ENCODE data around the gene OOSP2.
"Not testable (repeated sequence)": the region's sequence is repeated elsewhere in the genome, so short reads cannot be mapped to it uniquely, and the experiment has no call there.

Gene OOSP2, protein sequence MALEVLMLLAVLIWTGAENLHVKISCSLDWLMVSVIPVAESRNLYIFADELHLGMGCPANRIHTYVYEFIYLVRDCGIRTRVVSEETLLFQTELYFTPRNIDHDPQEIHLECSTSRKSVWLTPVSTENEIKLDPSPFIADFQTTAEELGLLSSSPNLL

GRCh38 chr11:60040109-60040508, at the start of gene OOSP2:
OOSP2 (plus strand) TSS chr11:60040409; CDS start chr11:60040460, 51 bp downstream.
- Mint-ChIP-seq H3K27ac (no peak within 1 kb of the TSS), H3K4me1 (ENCODE audit: low read depth) (no peaks in the 10 kb centered on the region), H3K4me3 (no peak within 1 kb of the TSS), H3K27me3 (no peaks in the 10 kb centered on the region), H3K36me3 (ENCODE audit: low read depth) (no peaks in the 10 kb centered on the region), H3K9me3 (no peaks in the 10 kb centered on the region)
- intact Hi-C loops (cut with micrococcal nuclease), result no loop called here

- intact Hi-C loops (cut with micrococcal nuclease), result no loop called here
- Mint-ChIP-seq H3K9me3 (peaks cover 58% of the 10 kb centered on the region), H3K27ac (no peak overlapping the region), H3K4me3 (no peak overlapping the region), H3K36me3 (ENCODE audit: low read depth) (no peaks in the 10 kb centered on the region), H3K4me1 (ENCODE audit: low read depth) (no peaks in the 10 kb centered on the region), H3K27me3 (no peaks in the 10 kb centered on the region)
Measured at GRCh38 chr11:59990421-59990820, 49.8 kb upstream of the OOSP2 start.

DNA sequence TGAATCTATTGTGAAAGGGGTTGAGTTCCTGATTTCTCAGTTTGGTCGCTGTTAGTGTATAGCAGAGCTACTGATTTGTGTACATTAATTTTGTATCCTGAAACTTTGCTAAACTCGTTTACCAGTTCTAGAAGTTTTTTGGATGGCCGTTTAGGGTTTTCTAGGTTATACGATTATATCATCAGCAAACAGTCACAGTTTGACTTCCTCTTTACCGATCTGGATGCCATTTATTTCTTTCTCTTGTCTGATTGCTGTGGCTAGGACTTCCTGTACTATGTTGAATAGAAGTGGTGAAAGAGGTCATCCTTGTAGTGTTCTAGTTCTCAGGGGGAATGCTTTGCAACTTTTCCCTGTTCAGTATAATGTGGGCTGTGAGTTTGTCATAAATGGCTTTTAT, 47.8 kb upstream of the OOSP2 start:
- H3K27me3 Mint-ChIP-seq, result no peaks in the 10 kb centered on the region
- H3K4me1 Mint-ChIP-seq (ENCODE audit: low read depth), result no peaks in the 10 kb centered on the region
- H3K4me3 Mint-ChIP-seq, result no peak overlapping the region
- H3K36me3 Mint-ChIP-seq (ENCODE audit: low read depth), result no peaks in the 10 kb centered on the region
- no peak overlapping the region for H3K27ac Mint-ChIP-seq
- peaks cover 58% of the 10 kb centered on the region for H3K9me3 Mint-ChIP-seq
- intact Hi-C loops (cut with micrococcal nuclease), result no loop called here

GRCh38 chr11:59997800-59998199, 42.4 kb upstream of the OOSP2 start:
- H3K27ac Mint-ChIP-seq, result no peak overlapping the region
- H3K4me3 Mint-ChIP-seq, result no peak overlapping the region
- peaks cover 51% of the 10 kb centered on the region for H3K9me3 Mint-ChIP-seq
- H3K4me1 Mint-ChIP-seq (ENCODE audit: low read depth), result no peaks in the 10 kb centered on the region
- intact Hi-C loops (cut with micrococcal nuclease), result no loop called here
- peaks cover 5% of the 10 kb centered on the region for H3K36me3 Mint-ChIP-seq (ENCODE audit: low read depth)
- no peaks in the 10 kb centered on the region for H3K27me3 Mint-ChIP-seq

DNA sequence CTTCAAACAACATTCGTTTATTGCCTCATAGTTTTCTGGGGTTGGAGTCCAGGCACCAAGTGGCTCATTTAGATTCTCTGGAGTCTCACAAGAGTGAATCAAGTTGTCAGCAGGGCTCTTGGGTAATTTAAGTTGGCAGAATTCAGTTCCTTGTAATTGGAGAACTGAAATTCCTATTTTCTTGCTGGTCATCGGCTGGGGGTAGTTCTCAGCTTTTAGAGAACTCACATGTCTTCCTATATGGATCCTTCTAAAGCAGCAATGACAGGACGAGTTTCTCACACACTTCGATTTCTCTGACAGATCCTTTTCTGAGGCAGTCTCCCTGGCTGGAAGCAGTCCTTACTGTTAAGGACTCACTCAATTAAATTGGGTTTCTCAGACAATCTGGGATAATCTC, 40.5 kb upstream of the OOSP2 start:
- H3K36me3 Mint-ChIP-seq (ENCODE audit: low read depth), result peaks cover 5% of the 10 kb centered on the region
- no peak overlapping the region for H3K27ac Mint-ChIP-seq
- peaks cover 42% of the 10 kb centered on the region for H3K9me3 Mint-ChIP-seq
- H3K4me1 Mint-ChIP-seq (ENCODE audit: low read depth), result no peaks in the 10 kb centered on the region
- H3K27me3 Mint-ChIP-seq, result no peaks in the 10 kb centered on the region
- no peak overlapping the region for H3K4me3 Mint-ChIP-seq
- intact Hi-C loops (cut with micrococcal nuclease), result no loop called here

DNA sequence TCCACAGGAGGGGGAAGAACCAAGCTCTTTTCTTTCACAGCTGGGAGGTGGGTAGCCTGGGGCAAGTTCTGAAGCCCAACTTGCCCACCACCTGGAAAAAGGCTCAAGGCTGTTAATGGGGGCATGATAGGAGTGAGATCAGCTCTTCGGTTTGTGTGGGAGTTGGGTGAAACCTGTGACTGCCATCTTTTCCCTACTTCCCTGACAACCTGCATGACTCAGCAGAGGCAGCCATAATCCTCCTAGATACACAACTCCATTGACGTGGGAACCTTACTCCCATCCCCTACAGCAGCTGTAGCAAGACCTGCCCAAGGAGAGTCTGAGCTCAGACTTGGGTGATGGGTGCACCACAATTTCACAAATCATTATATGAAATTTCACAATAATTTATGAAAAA, 36.5 kb upstream of the OOSP2 start:
- Mint-ChIP-seq H3K36me3 (ENCODE audit: low read depth) (peaks cover 5% of the 10 kb centered on the region), H3K4me3 (no peak overlapping the region), H3K9me3 (peaks cover 40% of the 10 kb centered on the region), H3K4me1 (ENCODE audit: low read depth) (no peaks in the 10 kb centered on the region), H3K27me3 (no peaks in the 10 kb centered on the region), H3K27ac (no peak overlapping the region)
- intact Hi-C loops (cut with micrococcal nuclease), result no loop called here

DNA sequence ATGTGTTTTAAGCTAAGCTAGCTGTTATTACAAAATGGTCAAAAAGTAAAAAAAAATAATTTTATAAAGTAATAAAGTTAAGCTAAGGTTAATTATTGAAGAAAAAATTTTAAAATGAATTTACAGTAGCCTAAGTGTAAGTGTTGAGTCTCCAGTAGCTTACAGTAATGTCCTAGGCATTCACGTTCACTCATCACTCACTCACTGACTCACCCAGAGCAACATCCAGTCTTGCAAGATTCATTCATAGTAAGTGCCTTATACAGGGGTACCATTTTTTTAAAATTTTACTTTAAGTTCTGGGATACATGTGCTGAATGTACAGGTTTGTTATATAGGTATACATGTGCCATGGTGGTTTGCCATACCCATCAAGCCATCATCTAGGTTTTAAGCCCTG, 34.8 kb upstream of the OOSP2 start:
- Mint-ChIP-seq H3K36me3 (ENCODE audit: low read depth) (no peaks in the 10 kb centered on the region), H3K27me3 (no peaks in the 10 kb centered on the region), H3K9me3 (peaks cover 32% of the 10 kb centered on the region), H3K4me1 (ENCODE audit: low read depth) (no peaks in the 10 kb centered on the region), H3K27ac (no peak overlapping the region), H3K4me3 (no peak overlapping the region)
- intact Hi-C loops (cut with micrococcal nuclease), result no loop called here

GRCh38 chr11:60016881-60017280, 23.3 kb upstream of the OOSP2 start, which contains the start of gene OOSP4B:
OOSP4B (plus strand) TSS chr11:60017181.
- intact Hi-C loops (cut with micrococcal nuclease), result no loop called here
- H3K9me3 Mint-ChIP-seq, result no peaks in the 10 kb centered on the region
- H3K4me3 Mint-ChIP-seq, result no peak within 1 kb of the TSS
- H3K36me3 Mint-ChIP-seq (ENCODE audit: low read depth), result no peaks in the 10 kb centered on the region
- H3K4me1 Mint-ChIP-seq (ENCODE audit: low read depth), result no peaks in the 10 kb centered on the region
- H3K27ac Mint-ChIP-seq, result no peak within 1 kb of the TSS
- H3K27me3 Mint-ChIP-seq, result no peaks in the 10 kb centered on the region

DNA sequence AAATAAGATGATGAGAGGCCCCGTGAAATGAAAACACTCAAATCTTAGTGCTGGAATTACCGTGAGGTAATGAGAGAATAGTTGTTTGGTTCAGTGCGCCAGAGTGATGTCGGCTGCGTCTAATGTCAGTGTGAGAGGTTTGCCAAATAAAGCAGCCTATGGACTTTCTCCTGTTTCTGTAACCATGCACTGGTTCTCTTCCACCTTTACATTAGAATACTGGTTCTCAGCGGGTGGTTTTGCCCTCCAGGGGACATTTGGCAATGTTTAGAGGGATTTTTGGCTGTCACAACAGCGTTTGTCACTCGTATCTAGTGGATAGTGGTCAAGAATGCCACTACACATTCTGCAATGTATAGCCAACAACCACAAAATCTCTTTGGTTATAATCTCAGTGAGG, 22.2 kb upstream of the OOSP2 start:
- H3K27me3 Mint-ChIP-seq, result no peaks in the 10 kb centered on the region
- no peak overlapping the region for H3K27ac Mint-ChIP-seq
- H3K9me3 Mint-ChIP-seq, result no peaks in the 10 kb centered on the region
- no peaks in the 10 kb centered on the region for H3K36me3 Mint-ChIP-seq (ENCODE audit: low read depth)
- intact Hi-C loops (cut with micrococcal nuclease), result no loop called here
- no peak overlapping the region for H3K4me3 Mint-ChIP-seq
- no peaks in the 10 kb centered on the region for H3K4me1 Mint-ChIP-seq (ENCODE audit: low read depth)

GRCh38 chr11:60020376-60020775, 19.8 kb upstream of the OOSP2 start:
- H3K36me3 Mint-ChIP-seq (ENCODE audit: low read depth); H3K4me3 Mint-ChIP-seq; H3K9me3 Mint-ChIP-seq; intact Hi-C loops (cut with micrococcal nuclease); H3K4me1 Mint-ChIP-seq (ENCODE audit: low read depth); H3K27ac Mint-ChIP-seq; H3K27me3 Mint-ChIP-seq: not testable (repeated sequence)

DNA sequence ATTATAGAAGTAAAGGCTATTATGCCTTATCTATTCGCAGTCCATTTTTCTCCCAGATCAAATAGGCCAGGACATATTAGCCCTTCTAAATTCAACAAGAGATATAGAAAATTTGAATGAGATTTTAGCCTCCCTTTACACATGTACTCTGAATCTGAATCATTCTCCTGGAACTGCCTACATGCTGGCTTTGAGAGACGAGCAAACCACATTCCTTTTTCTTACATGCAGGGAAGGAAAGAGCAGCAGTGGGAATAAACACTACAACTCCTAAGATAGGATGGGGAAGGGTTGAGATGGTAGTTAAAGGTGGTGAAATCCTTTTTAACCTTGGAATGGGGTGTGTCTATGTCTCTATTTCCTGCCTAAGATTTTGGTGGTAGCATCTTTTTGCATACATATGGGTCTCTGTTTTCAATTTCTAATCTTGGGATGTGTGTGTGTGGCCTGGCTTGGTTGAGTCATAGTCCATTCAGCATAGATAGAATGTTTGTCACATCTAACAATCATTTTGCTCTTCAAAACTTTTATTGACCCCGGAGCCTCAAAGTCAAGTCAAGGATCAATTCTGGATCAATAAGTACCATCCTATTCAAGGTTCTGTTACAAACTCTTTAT, 11.1 kb upstream of the OOSP2 start:
- intact Hi-C loops (cut with micrococcal nuclease), result no loop called here
- H3K36me3 Mint-ChIP-seq (ENCODE audit: low read depth), result no peaks in the 10 kb centered on the region
- H3K27me3 Mint-ChIP-seq, result no peaks in the 10 kb centered on the region
- no peaks in the 10 kb centered on the region for H3K4me1 Mint-ChIP-seq (ENCODE audit: low read depth)
- no peak overlapping the region for H3K4me3 Mint-ChIP-seq
- no peak overlapping the region for H3K27ac Mint-ChIP-seq
- H3K9me3 Mint-ChIP-seq, result no peaks in the 10 kb centered on the region

DNA sequence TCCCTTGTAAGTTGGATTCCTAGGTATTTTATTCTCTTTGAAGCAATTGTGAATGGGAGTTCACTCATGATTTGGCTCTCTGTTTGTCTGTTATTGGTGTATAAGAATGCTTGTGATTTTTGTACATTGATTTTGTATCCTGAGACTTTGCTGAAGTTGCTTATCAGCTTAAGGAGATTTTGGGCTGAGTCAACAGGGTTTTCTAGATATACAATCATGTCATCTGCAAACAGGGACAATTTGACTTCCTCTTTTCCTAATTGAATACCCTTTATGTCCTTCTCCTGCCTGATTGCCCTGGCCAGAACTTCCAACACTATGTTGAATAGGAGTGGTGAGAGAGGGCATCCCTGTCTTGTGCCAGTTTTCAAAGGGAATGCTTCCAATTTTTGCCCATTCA, 10.2 kb downstream of the OOSP2 start:
- H3K9me3 Mint-ChIP-seq; intact Hi-C loops (cut with micrococcal nuclease); H3K4me1 Mint-ChIP-seq (ENCODE audit: low read depth); H3K27ac Mint-ChIP-seq; H3K27me3 Mint-ChIP-seq; H3K36me3 Mint-ChIP-seq (ENCODE audit: low read depth); H3K4me3 Mint-ChIP-seq: not testable (repeated sequence)

DNA sequence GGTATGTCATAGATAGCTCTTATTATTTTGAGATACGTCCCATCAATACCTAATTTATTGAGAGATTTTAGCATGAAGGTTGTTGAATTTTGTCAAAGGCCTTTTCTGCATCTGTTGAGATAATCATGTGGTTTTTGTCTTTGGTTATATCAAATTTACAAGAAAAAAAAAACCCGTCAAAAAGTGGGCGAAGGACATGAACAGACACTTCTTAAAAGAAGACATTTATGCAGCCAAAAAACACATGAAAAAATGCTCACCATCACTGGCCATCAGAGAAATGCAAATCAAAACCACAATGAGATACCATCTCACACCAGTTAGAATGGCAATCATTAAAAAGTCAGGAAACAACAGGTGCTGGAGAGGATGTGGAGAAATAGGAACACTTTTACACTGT, 10.6 kb downstream of the OOSP2 start:
- intact Hi-C loops (cut with micrococcal nuclease); H3K36me3 Mint-ChIP-seq (ENCODE audit: low read depth); H3K9me3 Mint-ChIP-seq; H3K27ac Mint-ChIP-seq; H3K4me3 Mint-ChIP-seq; H3K27me3 Mint-ChIP-seq: not testable (repeated sequence)
- peaks cover 12% of the 10 kb centered on the region for H3K4me1 Mint-ChIP-seq (ENCODE audit: low read depth)

- intact Hi-C loops (cut with micrococcal nuclease), result no loop called here
- H3K27ac Mint-ChIP-seq, result no peak within 1 kb of the TSS
- no peaks in the 10 kb centered on the region for H3K36me3 Mint-ChIP-seq (ENCODE audit: low read depth)
- H3K4me3 Mint-ChIP-seq, result no peak within 1 kb of the TSS
- no peaks in the 10 kb centered on the region for H3K27me3 Mint-ChIP-seq
- no peaks in the 10 kb centered on the region for H3K9me3 Mint-ChIP-seq
- H3K4me1 Mint-ChIP-seq (ENCODE audit: low read depth), result peaks cover 48% of the 10 kb centered on the region
Measured at GRCh38 chr11:60056349-60056969, 16.2 kb downstream of the OOSP2 start, which contains the start of gene MS4A3. MS4A3 (plus strand) TSS chr11:60056665; CDS start chr11:60061161, 4,496 bp downstream.

DNA sequence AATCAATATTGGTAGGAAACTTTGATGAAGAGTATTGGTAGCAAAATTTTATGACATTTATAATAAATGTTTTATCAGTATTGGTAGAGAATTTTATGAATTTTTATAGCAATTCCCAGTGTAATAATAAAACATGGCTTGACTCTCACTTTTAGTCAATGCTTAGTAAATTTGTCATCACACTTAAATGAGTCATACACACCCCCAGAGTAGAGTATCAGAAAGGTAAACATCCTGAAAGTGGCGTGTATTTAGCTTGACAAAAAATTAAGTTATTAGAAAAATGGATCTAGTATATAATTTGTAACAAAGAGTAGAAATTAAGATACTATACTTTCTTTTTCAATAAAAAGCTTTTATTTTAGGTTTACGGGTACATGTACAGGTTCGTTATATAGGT, 18.8 kb downstream of the OOSP2 start:
- Mint-ChIP-seq H3K9me3 (no peaks in the 10 kb centered on the region), H3K4me3 (no peak overlapping the region), H3K36me3 (ENCODE audit: low read depth) (no peaks in the 10 kb centered on the region), H3K4me1 (ENCODE audit: low read depth) (peaks cover 55% of the 10 kb centered on the region), H3K27ac (no peak overlapping the region), H3K27me3 (no peaks in the 10 kb centered on the region)
- intact Hi-C loops (cut with micrococcal nuclease), result no loop called here

All from dendritic cell treated with granulocyte-macrophage colony-stimulating factor and Interleukin-4, amounts not matched to agents 40 ng/mL and 50 ng/mL, for 4 days (primary cell).